Panc1 (cell line): ENCODE data around the gene TMEM273. TPM values are rescaled to one million over a fixed set of nuclear protein-coding genes. Genes with fewer than 3 reads are reported as not detected.

ENCODE experiments used
- ATAC-seq: fragments of 200-7000 bp; cut with Tn5 transposase; 2 replicates; pipeline ENCODE4 v1.9.1; 2020; ENCODE audit warnings: mild to moderate bottlenecking, moderate library complexity
- BruUV-seq: library from RNA; stranded (reverse); fragments of 400-500 nt; replicated peaks from 2 replicates; lab custom pipeline; 2021; lab: Mats Ljungman, UMichigan
- CTCF ChIA-PET: fragments of 300-600 bp; sonication (Branson Sonifier 250); formaldehyde crosslinking; loops from one replicate; lab custom pipeline; 2022; ENCODE audit warnings: antibody characterized with exemption; lab: Charles Lee
- POLR2A ChIA-PET: fragments of 300-600 bp; sonication (Branson Sonifier 250); formaldehyde crosslinking; loops from one replicate; lab custom pipeline; 2022; ENCODE audit warnings: antibody characterized with exemption; lab: Charles Lee
- DNase-seq: peaks from one replicate; pipeline ENCODE4 v3.0.0-alpha.2; 2010; ENCODE audit warnings: low read depth, low spot score
- H3K27ac ChIP-seq: 2 replicates; pipeline ENCODE4 v1.5.1; 2011; ENCODE audit warnings: mild to moderate bottlenecking, low read length, inconsistent platforms
- H3K27me3 ChIP-seq: fragments of 200-500 bp; sonication (Bioruptor generic); 2 replicates; pipeline ENCODE4 v1.6.0; 2014; ENCODE audit warnings: low read length, inconsistent platforms; ENCODE audit not compliant: control insufficient read depth, insufficient read depth
- H3K36me3 ChIP-seq: fragments of 200-500 bp; sonication (Bioruptor generic); 2 replicates; pipeline ENCODE4 v1.5.1; 2014; ENCODE audit warnings: inconsistent platforms, mild to moderate bottlenecking, low read length, moderate library complexity; ENCODE audit not compliant: control insufficient read depth, insufficient read depth
- H3K4me1 ChIP-seq: 2 replicates; pipeline ENCODE4 v1.5.1; 2011; ENCODE audit warnings: inconsistent platforms, mild to moderate bottlenecking, low read length, moderate library complexity; ENCODE audit not compliant: control insufficient read depth, insufficient read depth
- H3K4me3 ChIP-seq, 2 experiments: 2 replicates each; pipeline ENCODE4 v1.5.1; 2011 to 2012; ENCODE audit warnings: low read depth in 2 of 2, low read length in 2 of 2, mild to moderate bottlenecking in 2 of 2, inconsistent platforms in 1 of 2, moderate library complexity in 1 of 2
- H3K9me3 ChIP-seq: fragments of 200-500 bp; sonication (Bioruptor generic); 2 replicates; pipeline ENCODE4 v1.5.1; 2014; ENCODE audit warnings: low read depth, mild to moderate bottlenecking, inconsistent platforms, low read length, moderate library complexity; ENCODE audit not compliant: control insufficient read depth, insufficient read depth
- POLR2AphosphoS5 ChIP-seq: IDR thresholded peaks from 2 replicates; pipeline ENCODE4 v1.6.1; 2012; ENCODE audit warnings: mild to moderate bottlenecking, low read depth, low read length, moderate library complexity
- SIN3A ChIP-seq: IDR thresholded peaks from 2 replicates; pipeline ENCODE4 v1.6.1; 2012; ENCODE audit warnings: low read depth, mild to moderate bottlenecking, low read length, moderate library complexity, borderline replicate concordance; ENCODE audit not compliant: insufficient read depth
- TCF7L2 ChIP-seq: IDR thresholded peaks from 2 replicates; pipeline ENCODE4 v1.6.1; 2011; ENCODE audit warnings: mild to moderate bottlenecking, low read depth, low read length, inconsistent platforms
- in situ Hi-C: cut with HindIII; loops from 2 replicates; pipeline ENCODE4 v1.10.0; 2016; ENCODE audit warnings: low sequenced_read_pairs, low pct_unique_long_range_greater_than_20kb
- intact Hi-C: fragments of 100-400 bp; cut with micrococcal nuclease; formaldehyde crosslinking; loops from one replicate; pipeline ENCODE4 v1.10.0; 2022; ENCODE audit not compliant: unreplicated experiment
- total RNA-seq: library from RNA; stranded (reverse); gene quantifications from one replicate; pipeline ENCODE4 v1.2.1, GENCODE V29; 2021; ENCODE audit not compliant: unreplicated experiment
- TF ChIP-seq, protein P1 (sequence below), 2 experiments: IDR thresholded peaks; 2 replicates each; pipeline ENCODE4 v1.6.1; 2011 to 2012; ENCODE audit warnings: low read depth in 2 of 2, control low read depth in 1 of 2, low read length in 1 of 2, mild to moderate bottlenecking in 1 of 2, moderate library complexity in 1 of 2; ENCODE audit not compliant: insufficient read depth in 1 of 2
- TF ChIP-seq, protein P2 (sequence below): fragments of 450-650 bp; IDR thresholded peaks from 2 replicates; pipeline ENCODE4 v1.5.1; 2017; ENCODE audit warnings: mild to moderate bottlenecking

Gene TMEM273
- total RNA-seq, 1 experiment from 2014 or later = 0.23 TPM

DNA sequence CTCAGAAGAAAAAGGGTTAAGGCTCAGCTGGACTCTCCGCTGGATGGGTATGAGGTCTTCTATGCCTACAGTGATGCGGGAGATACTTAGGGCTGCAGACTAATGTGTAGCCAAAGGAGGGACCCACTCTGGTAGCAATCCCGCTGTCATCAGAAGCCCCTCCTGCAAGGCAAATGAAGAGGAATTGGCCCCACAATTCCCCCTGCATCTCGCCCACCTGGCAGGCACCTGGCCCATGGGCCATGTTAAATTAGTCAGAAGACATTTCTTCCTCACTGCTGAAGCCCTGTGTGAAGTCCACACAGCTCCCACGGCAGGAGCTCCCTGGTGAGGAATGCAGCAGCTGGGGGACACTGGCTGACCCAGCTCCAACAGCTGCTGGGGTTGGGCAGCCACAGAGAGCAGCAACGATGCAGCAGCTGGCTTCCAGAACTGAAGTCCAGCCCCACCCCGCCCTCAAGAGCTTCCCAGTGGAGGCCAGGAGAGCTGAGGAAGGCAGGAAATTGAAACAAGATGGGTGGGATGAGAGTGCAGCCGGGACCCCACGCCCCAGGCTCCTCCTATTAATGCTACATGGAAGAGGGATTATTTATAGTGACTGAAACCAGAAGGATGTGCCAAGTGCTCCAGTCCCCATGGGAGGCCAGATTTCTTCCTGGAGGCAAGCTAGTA is 78.4 kb downstream of the TMEM273 start:
- intact Hi-C loops = no loop called here
- DNase-seq = no peak
- Histone ChIP-seq H3K4me3 (no peak overlapping the region), H3K36me3 (no peaks in the 10 kb centered on the region), H3K9me3 (no peaks in the 10 kb centered on the region), H3K27me3 (peaks cover 12% of the 10 kb centered on the region), H3K27ac (no peak overlapping the region), H3K4me1 (no peaks in the 10 kb centered on the region)
- TF ChIP-seq SIN3A (no peak), POLR2AphosphoS5 (no peak), TCF7L2 (no peak)
- TF ChIP-seq, protein P1, sequence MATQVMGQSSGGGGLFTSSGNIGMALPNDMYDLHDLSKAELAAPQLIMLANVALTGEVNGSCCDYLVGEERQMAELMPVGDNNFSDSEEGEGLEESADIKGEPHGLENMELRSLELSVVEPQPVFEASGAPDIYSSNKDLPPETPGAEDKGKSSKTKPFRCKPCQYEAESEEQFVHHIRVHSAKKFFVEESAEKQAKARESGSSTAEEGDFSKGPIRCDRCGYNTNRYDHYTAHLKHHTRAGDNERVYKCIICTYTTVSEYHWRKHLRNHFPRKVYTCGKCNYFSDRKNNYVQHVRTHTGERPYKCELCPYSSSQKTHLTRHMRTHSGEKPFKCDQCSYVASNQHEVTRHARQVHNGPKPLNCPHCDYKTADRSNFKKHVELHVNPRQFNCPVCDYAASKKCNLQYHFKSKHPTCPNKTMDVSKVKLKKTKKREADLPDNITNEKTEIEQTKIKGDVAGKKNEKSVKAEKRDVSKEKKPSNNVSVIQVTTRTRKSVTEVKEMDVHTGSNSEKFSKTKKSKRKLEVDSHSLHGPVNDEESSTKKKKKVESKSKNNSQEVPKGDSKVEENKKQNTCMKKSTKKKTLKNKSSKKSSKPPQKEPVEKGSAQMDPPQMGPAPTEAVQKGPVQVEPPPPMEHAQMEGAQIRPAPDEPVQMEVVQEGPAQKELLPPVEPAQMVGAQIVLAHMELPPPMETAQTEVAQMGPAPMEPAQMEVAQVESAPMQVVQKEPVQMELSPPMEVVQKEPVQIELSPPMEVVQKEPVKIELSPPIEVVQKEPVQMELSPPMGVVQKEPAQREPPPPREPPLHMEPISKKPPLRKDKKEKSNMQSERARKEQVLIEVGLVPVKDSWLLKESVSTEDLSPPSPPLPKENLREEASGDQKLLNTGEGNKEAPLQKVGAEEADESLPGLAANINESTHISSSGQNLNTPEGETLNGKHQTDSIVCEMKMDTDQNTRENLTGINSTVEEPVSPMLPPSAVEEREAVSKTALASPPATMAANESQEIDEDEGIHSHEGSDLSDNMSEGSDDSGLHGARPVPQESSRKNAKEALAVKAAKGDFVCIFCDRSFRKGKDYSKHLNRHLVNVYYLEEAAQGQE (IDR thresholded peaks at IDR 0.05; ENCODE audit: insufficient read depth in 1 of 2, low read depth in 2 of 2, low read length in 1 of 2) = no peak
- TF ChIP-seq, protein P2, sequence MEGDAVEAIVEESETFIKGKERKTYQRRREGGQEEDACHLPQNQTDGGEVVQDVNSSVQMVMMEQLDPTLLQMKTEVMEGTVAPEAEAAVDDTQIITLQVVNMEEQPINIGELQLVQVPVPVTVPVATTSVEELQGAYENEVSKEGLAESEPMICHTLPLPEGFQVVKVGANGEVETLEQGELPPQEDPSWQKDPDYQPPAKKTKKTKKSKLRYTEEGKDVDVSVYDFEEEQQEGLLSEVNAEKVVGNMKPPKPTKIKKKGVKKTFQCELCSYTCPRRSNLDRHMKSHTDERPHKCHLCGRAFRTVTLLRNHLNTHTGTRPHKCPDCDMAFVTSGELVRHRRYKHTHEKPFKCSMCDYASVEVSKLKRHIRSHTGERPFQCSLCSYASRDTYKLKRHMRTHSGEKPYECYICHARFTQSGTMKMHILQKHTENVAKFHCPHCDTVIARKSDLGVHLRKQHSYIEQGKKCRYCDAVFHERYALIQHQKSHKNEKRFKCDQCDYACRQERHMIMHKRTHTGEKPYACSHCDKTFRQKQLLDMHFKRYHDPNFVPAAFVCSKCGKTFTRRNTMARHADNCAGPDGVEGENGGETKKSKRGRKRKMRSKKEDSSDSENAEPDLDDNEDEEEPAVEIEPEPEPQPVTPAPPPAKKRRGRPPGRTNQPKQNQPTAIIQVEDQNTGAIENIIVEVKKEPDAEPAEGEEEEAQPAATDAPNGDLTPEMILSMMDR = no peak
- ChIA-PET POLR2A (no interaction called here), CTCF (no interaction called here)
- BruUV-seq = no TSS peak
- in situ Hi-C loops = no loop called here
- no peak for ATAC-seq

DNA sequence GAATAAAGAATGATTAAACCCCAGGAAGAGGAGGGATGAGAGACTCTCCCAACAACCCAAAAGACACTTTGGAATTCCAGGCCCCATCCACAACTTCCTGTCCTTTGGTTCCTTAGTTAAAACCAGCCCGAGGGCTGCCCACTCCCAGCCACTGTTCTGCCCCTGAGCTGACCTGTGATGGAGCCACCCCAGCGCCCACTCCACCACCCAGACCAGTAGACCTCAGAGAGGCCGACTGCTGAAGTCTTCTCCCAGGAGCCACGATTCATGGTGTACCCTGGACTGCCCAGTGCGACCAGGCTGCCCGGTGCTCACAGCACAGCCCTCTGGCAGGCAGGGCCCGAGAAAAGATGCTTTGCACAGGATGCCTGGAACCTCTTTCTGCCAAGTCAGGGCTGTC is 79.5 kb downstream of the TMEM273 start:
- Histone ChIP-seq H3K27ac (no peak overlapping the region), H3K4me1 (no peaks in the 10 kb centered on the region), H3K27me3 (peaks cover 5% of the 10 kb centered on the region; the same call in 1 of the 2 replicates), H3K9me3 (no peaks in the 10 kb centered on the region), H3K36me3 (no peaks in the 10 kb centered on the region), H3K4me3 (no peak overlapping the region)
- no peak for TF ChIP-seq POLR2AphosphoS5
- TF ChIP-seq, protein P1 (IDR thresholded peaks at IDR 0.05; ENCODE audit: insufficient read depth in 1 of 2, low read depth in 2 of 2, low read length in 1 of 2) = no peak
- TF ChIP-seq, protein P2 = no peak
- no peak for TF ChIP-seq SIN3A
- no peak for TF ChIP-seq TCF7L2
- intact Hi-C loops = no loop called here
- DNase-seq (no peak), ATAC-seq (no peak)
- ChIA-PET POLR2A (interaction anchor here (0.6 kb wide), 1 partner anchor 34 kb away, joined by 6 read pairs; no protein-coding TSS in a partner anchor), CTCF (no interaction called here)
- in situ Hi-C loops = no loop called here
- no TSS peak for BruUV-seq
